Activated naive CD8-positive, alpha-beta T cell treated with anti-CD3 and anti-CD28 coated beads for 36 hours (primary cell): ENCODE measurements around the gene RASA3. TPM values are rescaled to one million over a fixed set of nuclear protein-coding genes. Genes with fewer than 3 reads are reported as not detected.

ENCODE experiments used
- DNase-seq: peaks from one replicate; pipeline ENCODE4 v3.0.0; 2021
- H3K27ac Mint-ChIP-seq: one replicate; pipeline ENCODE4 v1.8.0; 2022; ENCODE audit warnings: mild to moderate bottlenecking, moderate library complexity, mixed read lengths
- H3K27me3 Mint-ChIP-seq: one replicate; pipeline ENCODE4 v1.8.0; 2022; ENCODE audit warnings: mild to moderate bottlenecking, mixed read lengths
- H3K36me3 Mint-ChIP-seq: one replicate; pipeline ENCODE4 v1.8.0; 2021; ENCODE audit warnings: mild to moderate bottlenecking, mixed read lengths
- H3K4me1 Mint-ChIP-seq: one replicate; pipeline ENCODE4 v1.8.0; 2021; ENCODE audit warnings: mixed read lengths
- H3K4me3 Mint-ChIP-seq: one replicate; pipeline ENCODE4 v1.8.0; 2022; ENCODE audit warnings: mild to moderate bottlenecking, moderate library complexity, mixed read lengths
- H3K9me3 Mint-ChIP-seq: one replicate; pipeline ENCODE4 v1.8.0; 2022; ENCODE audit warnings: mixed read lengths
- total RNA-seq, 2 experiments: library from RNA; stranded (reverse); gene quantifications; one replicate each; pipeline ENCODE4 v1.2.3, GENCODE V29; 2021

Gene RASA3
- total RNA-seq, 2 experiments from 2014 or later, result 25.6 to 26.5 TPM

DNA sequence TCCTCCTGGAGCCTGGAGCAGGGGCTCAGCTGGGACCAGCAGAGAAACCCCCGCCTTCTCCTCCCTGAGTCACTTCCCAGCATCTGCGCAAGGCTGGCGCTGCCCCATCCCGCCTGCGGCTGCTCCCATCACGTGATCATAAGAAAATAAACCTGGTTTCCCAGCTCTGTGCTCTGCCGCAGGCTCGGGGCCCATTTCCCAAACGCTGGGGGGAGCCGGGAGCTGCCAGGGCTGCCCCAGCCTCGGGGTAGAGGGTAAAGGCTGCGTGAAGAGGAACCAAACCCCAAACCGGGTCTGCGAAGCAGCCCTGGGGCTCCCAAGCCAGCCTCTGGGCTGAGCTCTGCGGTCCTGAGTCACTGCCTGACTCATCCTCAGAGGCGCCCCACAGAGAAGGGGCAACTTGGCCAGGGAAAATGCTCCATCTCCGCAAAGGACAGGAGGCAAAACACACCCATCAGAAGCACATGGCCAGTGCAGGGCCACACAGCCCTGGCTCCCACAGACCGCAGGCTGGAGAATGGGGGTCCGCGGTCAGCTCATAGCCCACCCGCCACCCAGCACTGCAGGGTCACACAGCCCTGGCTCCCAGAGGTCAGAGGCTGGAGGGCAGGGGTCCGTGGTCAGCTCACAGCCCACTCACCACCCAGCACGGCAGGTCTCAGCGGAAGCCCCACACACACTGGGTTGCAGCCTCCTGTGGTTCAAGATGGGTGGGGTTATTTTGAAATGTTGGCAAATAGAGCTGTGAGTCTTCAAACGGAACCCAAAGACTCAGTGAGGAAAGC, 67.1 kb downstream of the RASA3 start:
- H3K9me3 Mint-ChIP-seq, result no peaks in the 10 kb centered on the region
- H3K27ac Mint-ChIP-seq, result peak overlapping the region; percentile 95
- peak; percentile 85 for DNase-seq
- no peaks in the 10 kb centered on the region for H3K27me3 Mint-ChIP-seq
- H3K4me3 Mint-ChIP-seq, result peak overlapping the region; percentile 69
- H3K4me1 Mint-ChIP-seq, result peaks cover 60% of the 10 kb centered on the region
- peaks cover 10% of the 10 kb centered on the region for H3K36me3 Mint-ChIP-seq

DNA sequence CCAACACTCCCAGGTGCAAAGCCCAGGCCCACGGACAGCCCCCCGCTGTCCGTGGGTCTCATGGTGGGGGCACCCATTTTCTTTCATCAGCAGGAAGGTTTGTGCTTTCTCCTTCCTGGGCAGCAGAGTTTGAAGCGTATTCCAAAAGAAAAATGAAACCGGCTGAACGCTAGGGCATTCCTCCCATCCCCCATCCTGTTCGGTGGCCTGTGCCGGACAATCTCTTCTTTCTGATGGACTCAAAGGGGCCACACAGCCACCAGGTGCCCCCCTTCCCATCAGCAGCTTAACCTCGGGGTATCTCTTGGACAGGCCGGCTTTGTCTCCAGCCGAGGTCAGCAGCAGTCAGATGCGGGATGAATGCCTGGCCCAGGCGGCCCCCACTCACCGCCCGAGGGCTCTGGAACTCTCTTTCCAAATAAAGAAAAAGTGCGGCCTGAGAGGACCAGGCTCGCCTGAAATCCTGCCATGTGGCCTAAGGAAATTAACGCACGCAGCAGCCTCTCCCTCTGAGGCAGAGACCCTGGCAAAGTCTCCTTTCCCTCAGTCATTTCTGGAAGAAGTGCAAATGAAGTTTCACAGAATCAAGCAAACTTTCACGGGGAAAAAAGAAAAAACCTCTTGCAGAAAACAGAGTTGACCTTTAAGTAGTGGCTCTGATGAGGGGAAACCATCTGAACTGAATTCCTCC, 67.8 kb downstream of the RASA3 start:
- Mint-ChIP-seq H3K36me3 (peaks cover 14% of the 10 kb centered on the region), H3K9me3 (no peaks in the 10 kb centered on the region), H3K4me3 (peak overlapping the region; percentile 69), H3K27me3 (no peaks in the 10 kb centered on the region), H3K27ac (peak overlapping the region; percentile 95), H3K4me1 (peaks cover 64% of the 10 kb centered on the region)
- DNase-seq, result no peak

DNA sequence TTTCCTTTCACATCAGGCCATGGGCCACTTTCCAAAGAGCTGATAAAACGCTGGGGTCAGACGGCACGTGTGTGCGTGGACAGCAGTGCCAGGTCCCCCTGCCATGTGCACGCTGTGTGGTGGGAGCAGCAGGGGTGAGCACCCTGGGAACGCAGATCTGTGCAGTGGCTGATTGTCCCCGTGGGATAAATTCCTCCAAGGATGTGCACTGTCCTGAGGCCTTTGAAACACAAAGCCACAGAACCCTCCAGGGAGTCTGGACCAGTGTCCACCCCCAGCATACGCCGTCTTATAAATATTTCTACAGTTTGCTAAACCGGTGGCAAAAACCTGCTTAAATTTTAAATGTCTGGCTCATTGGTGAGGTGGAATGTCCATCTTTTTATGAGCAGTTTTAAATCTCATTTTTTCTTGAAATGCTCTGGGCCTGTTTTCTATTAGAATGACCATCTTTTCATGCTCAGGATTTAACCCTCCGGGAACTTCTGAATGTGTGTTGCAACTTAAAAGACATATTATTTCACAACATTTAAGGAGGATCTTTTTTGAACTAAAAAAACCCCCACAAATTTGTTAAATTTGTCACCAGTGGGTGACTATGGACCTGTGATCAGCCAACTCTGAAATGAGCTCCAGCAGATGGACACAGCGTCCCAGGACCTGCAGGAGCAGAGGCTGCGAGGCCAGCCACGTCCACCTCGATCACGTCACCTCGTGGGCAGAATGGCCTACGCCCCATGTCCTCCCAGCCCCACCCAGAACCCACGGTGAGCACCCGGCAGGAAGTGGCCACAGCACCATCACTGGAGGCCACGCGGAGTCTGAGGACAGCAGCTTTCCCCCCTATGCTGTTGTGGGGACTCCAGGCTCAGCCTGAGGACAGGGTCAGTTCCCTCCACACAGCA, 68.6 kb downstream of the RASA3 start:
- Mint-ChIP-seq H3K36me3 (peaks cover 16% of the 10 kb centered on the region), H3K4me3 (peak overlapping the region; percentile 69), H3K4me1 (peaks cover 62% of the 10 kb centered on the region), H3K27ac (peak overlapping the region; percentile 95), H3K27me3 (no peaks in the 10 kb centered on the region), H3K9me3 (no peaks in the 10 kb centered on the region)
- DNase-seq, result no peak

DNA sequence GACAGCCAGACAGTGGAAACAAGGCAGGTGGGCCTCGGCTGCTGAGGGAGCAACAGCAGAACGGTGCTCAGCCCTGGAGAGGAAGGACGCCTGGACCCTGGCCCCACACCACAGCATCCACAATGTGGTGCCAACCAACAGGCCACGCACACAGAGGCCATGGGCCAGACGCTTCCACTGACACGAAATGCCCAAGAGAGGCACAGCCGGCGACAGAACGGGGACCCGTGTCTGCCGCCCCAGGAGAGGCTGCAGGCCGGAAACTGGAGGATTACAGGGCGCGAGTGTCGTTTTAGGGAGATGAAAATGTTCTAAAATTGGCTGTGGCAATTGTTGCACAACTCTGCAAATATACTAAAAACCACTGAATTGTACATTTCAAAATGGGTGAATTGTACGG, 69.7 kb downstream of the RASA3 start:
- Mint-ChIP-seq H3K9me3 (no peaks in the 10 kb centered on the region), H3K4me1 (peaks cover 56% of the 10 kb centered on the region), H3K4me3 (no peak overlapping the region), H3K36me3 (peaks cover 14% of the 10 kb centered on the region), H3K27me3 (no peaks in the 10 kb centered on the region), H3K27ac (no peak overlapping the region)
- no peak for DNase-seq

DNA sequence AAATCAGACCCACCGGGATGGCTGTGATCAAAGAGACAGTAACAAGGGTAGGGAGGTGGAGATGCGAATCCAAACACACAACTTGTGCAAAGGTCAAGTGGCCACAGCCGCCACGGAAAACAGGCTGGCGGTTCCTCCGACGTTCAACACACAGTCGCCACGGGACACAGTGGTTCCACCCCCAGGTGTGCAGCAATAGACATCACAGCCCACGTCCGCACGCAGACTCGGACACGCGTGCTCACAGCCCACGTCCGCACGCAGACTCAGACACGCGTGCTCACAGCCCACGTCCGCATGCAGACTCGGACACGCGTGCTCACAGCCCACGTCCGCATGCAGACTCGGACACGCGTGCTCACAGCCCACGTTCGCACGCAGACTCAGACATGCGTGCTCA, 70.1 kb downstream of the RASA3 start:
- Mint-ChIP-seq H3K36me3 (peaks cover 14% of the 10 kb centered on the region), H3K9me3 (no peaks in the 10 kb centered on the region), H3K4me3 (no peak overlapping the region), H3K27me3 (no peaks in the 10 kb centered on the region), H3K4me1 (peaks cover 56% of the 10 kb centered on the region), H3K27ac (no peak overlapping the region)
- no peak for DNase-seq

DNA sequence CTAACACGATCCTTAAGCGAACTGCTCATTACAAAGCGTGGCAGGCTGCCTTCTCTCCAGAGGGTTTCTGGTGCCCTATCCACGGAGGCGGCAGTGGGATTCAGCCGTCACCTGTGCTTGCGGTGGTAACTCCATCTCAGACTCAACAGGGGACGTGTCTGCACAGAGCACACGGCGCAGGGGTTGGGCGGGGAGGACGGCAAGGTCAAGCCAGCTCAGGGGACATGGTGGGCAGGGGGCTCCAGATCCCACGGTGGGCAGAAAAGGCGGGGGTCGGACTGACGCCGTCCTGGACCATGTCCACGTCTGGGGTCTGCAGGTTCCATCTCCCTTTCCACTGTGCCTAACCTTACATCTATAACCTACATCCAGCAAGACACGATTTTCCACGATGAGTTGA, 70.7 kb downstream of the RASA3 start:
- Mint-ChIP-seq H3K4me1 (peaks cover 58% of the 10 kb centered on the region), H3K27ac (no peak overlapping the region), H3K36me3 (peaks cover 14% of the 10 kb centered on the region)

DNA sequence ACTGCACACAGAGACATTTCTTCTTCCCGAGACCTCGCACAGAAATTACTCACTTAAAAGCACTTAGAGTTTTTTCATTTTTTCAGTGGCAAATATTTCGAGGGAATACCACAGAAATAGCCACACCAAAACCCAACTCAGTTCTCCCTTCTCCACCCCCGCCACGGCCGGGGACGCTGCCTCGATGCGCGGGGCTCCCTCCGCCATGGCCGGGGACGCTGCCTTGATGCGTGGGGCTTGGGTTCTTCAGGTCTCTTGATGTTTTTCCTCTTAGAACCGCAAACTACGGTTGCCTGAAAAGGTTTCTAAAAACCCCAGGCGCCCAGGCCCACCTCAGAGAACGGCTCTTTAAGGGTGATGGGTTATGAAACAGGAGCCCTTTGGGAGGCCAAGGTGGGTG, 71.4 kb downstream of the RASA3 start:
- Mint-ChIP-seq H3K36me3 (peaks cover 13% of the 10 kb centered on the region), H3K27me3 (no peaks in the 10 kb centered on the region), H3K27ac (no peak overlapping the region), H3K4me1 (peaks cover 58% of the 10 kb centered on the region), H3K4me3 (no peak overlapping the region), H3K9me3 (no peaks in the 10 kb centered on the region)
- no peak for DNase-seq

More for the DNA sequence above, 70.7 kb downstream of the RASA3 start:
- no peak for DNase-seq
- Mint-ChIP-seq H3K27me3 (no peaks in the 10 kb centered on the region), H3K9me3 (no peaks in the 10 kb centered on the region), H3K4me3 (no peak overlapping the region)

DNA sequence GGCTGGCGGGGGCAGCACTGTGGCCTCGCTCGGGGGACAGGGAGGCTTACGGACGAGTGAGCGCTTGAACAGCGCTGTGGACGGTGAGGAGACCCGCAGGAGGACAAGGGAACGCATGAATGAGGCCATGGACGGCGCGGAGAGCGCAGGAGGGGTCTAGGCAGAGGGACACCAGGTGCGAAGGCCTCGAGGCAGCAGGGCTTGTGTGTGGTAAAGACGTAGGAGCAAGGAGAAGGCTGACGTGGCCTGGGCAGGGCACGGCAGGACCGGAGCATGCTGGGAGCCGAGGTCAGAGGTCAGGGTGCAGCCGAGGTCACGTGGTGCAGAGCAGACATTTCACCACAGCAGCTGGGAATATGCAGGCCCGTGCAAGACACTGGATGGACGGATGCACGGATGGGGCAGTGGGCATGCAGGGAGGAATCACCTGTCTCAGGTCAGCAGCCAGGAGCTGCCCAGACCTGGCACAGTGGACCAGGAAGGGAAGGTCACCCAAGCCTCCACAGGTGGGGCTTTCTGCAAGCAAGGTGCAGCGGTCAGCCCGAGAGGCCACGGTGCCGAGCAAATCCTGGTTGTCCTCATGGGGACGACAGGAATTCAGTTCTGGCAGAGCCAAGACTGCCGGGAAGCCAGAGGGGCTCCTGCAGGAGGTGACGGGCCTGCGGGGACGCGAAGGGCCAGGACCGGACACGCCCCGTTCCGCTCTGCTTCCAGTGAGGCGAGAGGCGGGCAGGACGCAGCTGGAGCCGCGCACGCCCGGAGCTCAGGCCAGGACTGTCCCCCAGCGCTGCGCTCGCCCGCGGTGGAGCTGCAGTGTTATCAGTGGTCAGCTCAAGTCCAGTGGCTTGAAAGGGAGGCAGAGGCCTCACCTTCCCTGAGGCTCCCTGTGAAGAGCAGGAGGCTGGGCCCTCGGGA, 72.2 kb downstream of the RASA3 start:
- Mint-ChIP-seq H3K27ac (peak overlapping the region; percentile 51), H3K9me3 (no peaks in the 10 kb centered on the region), H3K27me3 (no peaks in the 10 kb centered on the region), H3K4me3 (no peak overlapping the region), H3K4me1 (peaks cover 51% of the 10 kb centered on the region), H3K36me3 (peaks cover 10% of the 10 kb centered on the region)
- DNase-seq, result no peak

DNA sequence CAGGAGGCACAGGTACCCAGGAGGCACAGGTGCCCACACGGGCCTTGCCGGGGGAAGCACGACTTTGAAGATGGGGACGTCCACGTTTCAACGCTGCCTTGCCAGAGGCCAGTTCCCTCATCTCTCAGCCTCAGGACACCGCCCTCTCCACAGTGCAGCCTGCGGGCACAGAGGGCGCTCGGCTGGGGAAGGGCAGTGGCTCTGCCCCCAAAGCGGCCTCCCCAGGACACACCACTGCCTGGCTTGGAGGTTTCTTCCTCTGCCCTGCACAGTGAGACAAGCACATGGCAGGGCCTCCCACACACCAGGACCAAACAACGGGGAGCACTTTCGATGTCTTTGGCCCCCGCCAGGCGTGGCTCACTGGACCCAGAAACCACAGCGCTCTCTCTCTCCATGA, 73.0 kb downstream of the RASA3 start:
- H3K9me3 Mint-ChIP-seq, result no peaks in the 10 kb centered on the region
- no peak for DNase-seq
- H3K4me1 Mint-ChIP-seq, result peaks cover 46% of the 10 kb centered on the region
- no peaks in the 10 kb centered on the region for H3K27me3 Mint-ChIP-seq
- H3K4me3 Mint-ChIP-seq, result no peak overlapping the region
- peaks cover 9% of the 10 kb centered on the region for H3K36me3 Mint-ChIP-seq
- peak overlapping the region; percentile 51 for H3K27ac Mint-ChIP-seq

DNA sequence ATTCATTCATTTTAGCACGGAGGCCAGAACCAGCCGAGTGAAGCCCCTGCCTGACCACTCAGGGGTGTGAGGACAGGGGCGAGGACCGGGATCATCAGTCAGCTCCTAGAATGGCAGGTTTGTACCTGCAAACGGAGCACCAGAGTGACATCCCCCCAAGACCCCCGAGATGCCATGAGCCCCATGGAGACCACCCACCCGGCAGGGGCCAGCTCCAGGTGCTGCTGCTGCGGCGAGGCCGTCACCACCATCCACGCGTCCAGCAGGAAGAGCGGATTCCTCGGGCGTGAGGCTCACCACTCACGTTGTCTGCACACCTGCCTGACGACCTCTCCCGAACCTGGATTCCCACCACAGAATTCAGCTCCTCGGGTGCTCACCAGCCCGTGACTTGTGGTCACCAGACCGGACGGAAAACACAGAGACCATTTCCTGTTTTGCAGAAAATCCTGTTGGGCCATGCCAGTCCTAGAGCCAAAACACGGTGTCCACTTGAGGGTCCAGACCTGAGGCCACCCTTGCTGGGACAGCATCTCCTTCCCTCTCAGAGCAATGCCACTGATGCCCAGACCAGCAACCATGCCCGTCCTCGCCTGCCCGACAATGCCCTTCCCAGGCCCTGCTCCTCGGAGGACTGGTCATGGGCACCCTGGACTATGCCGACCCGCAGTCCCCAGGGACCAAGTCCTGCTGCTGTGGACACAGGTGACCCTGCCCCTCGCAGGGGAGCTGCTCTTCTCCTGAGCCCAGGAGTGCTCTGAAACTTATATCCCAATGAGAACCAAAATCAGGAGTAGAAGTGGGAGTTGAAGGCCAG, 74.2 kb downstream of the RASA3 start:
- Mint-ChIP-seq H3K27me3 (no peaks in the 10 kb centered on the region), H3K4me1 (peaks cover 40% of the 10 kb centered on the region), H3K9me3 (no peaks in the 10 kb centered on the region), H3K36me3 (peaks cover 6% of the 10 kb centered on the region), H3K4me3 (no peak overlapping the region), H3K27ac (peak overlapping the region; percentile 60)
- no peak for DNase-seq

DNA sequence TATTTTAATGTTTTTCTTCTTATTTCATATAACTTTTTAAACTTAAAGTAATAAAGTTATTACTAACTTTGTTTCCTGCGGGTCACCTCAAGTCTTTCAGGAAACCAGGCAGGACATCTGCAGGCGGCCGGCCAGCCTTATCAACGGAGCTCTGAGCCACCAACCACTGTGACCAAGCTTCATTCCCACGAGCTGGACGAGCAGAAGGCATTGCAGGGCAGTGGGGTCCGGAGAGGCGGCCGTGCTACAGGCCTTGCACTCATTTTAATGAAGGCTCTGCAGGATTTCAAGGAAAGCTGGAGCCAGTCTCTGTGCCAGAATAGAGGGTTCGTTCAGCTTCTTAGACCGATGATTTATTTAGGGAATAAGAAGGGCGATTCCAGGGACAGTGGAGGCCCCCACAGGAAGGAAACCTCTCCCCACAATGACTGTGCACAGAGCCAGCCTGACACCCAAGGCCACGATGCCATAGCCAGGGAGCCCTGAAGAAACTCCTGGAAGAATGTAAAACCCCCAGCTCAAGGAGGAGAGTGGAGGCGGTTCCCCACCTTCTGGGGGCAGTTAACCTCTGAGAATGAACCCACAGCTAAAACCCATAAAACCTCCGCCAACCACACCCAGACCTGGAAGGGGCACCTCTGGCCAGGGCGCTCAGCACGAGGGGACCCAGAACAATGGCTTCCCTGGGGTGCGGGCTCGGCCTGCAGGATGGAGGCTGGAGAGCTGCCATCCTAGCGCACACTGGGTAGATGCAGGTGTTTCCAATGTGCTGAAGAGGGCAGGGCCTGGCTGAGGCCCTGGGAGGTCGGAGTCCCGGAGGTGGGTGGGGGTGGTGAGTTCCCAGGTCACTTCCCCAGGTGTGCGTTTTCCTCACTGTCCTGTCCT, 75.0 kb downstream of the RASA3 start:
- H3K4me1 Mint-ChIP-seq, result peaks cover 42% of the 10 kb centered on the region
- no peak for DNase-seq
- H3K27ac Mint-ChIP-seq, result peak overlapping the region; percentile 68
- H3K9me3 Mint-ChIP-seq, result no peaks in the 10 kb centered on the region
- H3K36me3 Mint-ChIP-seq, result peaks cover 6% of the 10 kb centered on the region
- H3K4me3 Mint-ChIP-seq, result no peak overlapping the region
- no peaks in the 10 kb centered on the region for H3K27me3 Mint-ChIP-seq

DNA sequence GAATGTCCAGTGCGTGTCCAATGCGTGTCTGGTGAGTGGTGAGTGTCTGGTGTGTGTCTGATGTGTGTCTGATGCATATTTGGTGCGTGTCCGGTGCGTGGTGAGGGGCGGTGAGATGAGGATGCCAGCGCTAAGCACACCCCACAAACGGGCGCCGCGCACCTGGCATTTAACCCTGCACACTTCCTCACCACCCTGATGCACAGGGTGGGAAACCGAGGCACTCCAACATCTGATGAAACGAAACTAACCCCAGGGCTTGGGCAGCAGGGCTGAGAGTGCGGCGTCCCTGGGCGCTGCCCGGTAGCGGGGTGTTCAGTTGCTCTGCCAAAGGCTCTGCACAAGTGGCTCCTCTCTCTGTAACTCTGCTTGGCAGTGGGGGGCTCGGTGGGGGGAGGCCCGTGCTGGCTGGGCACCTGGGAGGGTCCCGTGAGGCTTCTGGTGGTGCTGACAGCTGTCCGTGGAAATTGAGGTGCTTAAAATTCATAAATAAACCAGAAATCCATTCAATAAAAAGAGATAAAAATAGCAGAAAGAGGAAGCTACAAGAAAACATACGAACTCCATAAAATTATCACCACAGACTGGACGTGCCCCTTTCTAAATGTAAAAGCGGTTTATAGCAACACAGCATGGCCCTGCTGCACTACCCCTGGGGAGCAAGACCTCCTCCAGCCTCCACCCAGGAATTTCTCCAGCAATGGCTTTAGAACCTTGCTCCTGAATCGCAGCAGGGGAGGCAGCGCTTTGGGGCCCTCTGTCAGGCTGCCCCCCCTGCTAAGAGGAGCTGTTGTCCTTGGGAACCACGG, 76.0 kb downstream of the RASA3 start:
- peaks cover 6% of the 10 kb centered on the region for H3K36me3 Mint-ChIP-seq
- H3K27ac Mint-ChIP-seq, result peak overlapping the region; percentile 60
- no peak for DNase-seq
- no peak overlapping the region for H3K4me3 Mint-ChIP-seq
- H3K4me1 Mint-ChIP-seq, result peaks cover 38% of the 10 kb centered on the region
- no peaks in the 10 kb centered on the region for H3K27me3 Mint-ChIP-seq
- no peaks in the 10 kb centered on the region for H3K9me3 Mint-ChIP-seq
